ENCODE data around the gene ZNF208.

ZNF208 gene

DNA sequence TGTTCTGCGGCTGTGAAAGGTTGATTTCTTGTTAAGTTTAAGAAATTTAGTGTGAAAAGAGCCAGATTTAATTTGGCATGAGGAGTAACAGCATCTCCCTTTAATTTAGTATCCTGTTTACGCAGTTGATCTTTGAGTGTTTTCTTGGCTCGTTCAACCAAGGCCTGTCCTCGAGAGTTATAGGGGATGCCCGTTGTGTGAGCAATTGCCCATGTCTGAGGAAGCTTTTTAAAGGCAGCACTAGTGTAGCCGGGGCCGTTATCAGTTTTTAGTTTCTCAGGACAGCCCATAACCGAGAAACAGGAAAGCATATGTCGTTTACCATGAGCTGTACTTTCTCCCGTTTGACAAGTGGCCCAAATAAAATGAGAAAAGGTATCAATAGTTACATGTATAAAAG is 127.2 kb downstream of the ZNF208 start:
- DNase-seq: no peak
